ENCODE data around the gene CCS. TPM values are rescaled to one million over a fixed set of nuclear protein-coding genes. Genes with fewer than 3 reads are reported as not detected.
"Not testable (repeated sequence)": the region's sequence is repeated elsewhere in the genome, so short reads cannot be mapped to it uniquely, and the experiment has no call there.

Gene CCS
- total and polyA plus RNA-seq, 2 donors (not counting 1 experiment from before 2014, with no cell fraction given) = 87.8 to 174 TPM

DNA sequence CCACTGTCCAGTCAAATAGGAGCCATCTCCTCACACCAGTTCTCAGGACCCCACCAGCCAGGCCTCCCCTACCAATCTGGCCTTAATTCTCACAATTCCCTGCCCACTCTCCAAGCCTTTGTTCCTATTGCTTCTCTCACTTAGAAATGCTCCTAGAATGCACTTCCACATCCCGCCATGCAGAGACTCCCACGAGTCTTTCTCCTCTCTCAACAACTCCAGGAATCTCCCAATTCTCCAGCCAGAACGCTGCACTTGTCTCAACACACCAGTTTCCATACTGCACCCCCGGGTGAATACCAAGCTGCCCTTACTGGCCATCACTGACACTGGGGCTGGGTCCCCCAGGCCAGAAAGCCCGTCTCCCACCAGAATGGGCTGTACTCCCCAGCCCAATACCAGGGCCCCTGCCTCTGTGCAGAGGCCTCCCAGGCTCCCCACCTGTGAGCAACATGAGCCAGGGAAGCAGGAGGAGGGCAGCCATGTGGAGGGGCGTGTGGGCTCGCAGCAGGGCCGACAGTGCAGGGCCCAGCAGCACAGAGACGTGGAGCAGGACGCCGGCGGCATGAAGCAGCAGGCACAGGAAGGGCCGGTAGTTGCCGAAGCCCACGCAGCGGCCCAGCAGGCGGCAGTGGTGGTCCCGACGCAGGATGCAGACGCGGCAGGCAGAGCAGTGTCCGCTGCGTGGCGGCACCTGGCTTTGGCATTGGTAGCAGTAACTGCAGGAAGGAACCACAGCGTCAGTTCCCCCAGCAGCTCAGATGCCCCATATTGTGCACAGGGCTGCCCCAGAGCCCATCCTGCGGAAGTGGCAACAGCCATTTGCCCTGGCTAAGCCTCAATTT is 49.5 kb upstream of the CCS start:
- peak overlapping the region; percentile 84 for H3K4me3 Mint-ChIP-seq
- intact Hi-C loops (cut with micrococcal nuclease) = loop anchor here (1.0 kb wide), 1 partner anchor 135 kb away; no protein-coding TSS in a partner anchor
- no peak for TF ChIP-seq EZH2 (IDR thresholded peaks at IDR 0.05; ENCODE audit: borderline replicate concordance, insufficient read depth, low read depth, low read length, poor library complexity, severe bottlenecking)
- TF ChIP-seq, protein P1, sequence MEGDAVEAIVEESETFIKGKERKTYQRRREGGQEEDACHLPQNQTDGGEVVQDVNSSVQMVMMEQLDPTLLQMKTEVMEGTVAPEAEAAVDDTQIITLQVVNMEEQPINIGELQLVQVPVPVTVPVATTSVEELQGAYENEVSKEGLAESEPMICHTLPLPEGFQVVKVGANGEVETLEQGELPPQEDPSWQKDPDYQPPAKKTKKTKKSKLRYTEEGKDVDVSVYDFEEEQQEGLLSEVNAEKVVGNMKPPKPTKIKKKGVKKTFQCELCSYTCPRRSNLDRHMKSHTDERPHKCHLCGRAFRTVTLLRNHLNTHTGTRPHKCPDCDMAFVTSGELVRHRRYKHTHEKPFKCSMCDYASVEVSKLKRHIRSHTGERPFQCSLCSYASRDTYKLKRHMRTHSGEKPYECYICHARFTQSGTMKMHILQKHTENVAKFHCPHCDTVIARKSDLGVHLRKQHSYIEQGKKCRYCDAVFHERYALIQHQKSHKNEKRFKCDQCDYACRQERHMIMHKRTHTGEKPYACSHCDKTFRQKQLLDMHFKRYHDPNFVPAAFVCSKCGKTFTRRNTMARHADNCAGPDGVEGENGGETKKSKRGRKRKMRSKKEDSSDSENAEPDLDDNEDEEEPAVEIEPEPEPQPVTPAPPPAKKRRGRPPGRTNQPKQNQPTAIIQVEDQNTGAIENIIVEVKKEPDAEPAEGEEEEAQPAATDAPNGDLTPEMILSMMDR (IDR thresholded peaks at IDR 0.05) = peak; percentile 67
- Histone ChIP-seq H3K27ac (ENCODE audit: low read length in 2 of 2) (peak overlapping the region; percentile 61 to 91), H4K20me1 (ENCODE audit: control insufficient read depth, insufficient read depth, low read length, poor library complexity, severe bottlenecking) (no peaks in the 10 kb centered on the region), H3K4me1 (ENCODE audit: control insufficient read depth in 2 of 2, insufficient read depth in 2 of 2, low read length in 2 of 2) (peaks cover 26 to 34% of the 10 kb centered on the region in 2 donors), H3K79me2 (ENCODE audit: control insufficient read depth, insufficient read depth, low read length) (peaks cover 10% of the 10 kb centered on the region), H3K36me3 (replicated peaks in 1 of 2; ENCODE audit: control extremely low read depth in 1 of 2, control insufficient read depth in 1 of 2, extremely low read depth in 1 of 2, insufficient read depth in 2 of 2, low read length in 1 of 2) (peaks cover 0 to 27% of the 10 kb centered on the region in 2 experiments), H3K9ac (ENCODE audit: low read length) (peak overlapping the region; percentile 33), H3K27me3 (replicated peaks in 1 of 4; ENCODE audit: control extremely low read depth in 1 of 4, control insufficient read depth in 3 of 4, insufficient read depth in 4 of 4, low read length in 3 of 4) (no peaks in the 10 kb centered on the region), H3K4me3 (ENCODE audit: control extremely low read depth in 1 of 5, extremely low read depth in 1 of 5, insufficient read depth in 1 of 5, low read depth in 2 of 5, low read length in 4 of 5) (peak overlapping the region in 3 of 5 experiments; percentile 24 to 45 (median 27)), H3K4me2 (replicated peaks; ENCODE audit: low read depth, low read length, poor library complexity, severe bottlenecking) (peak overlapping the region; percentile 100), H2AFZ (ENCODE audit: insufficient read depth, low read depth, low read length, poor library complexity, severe bottlenecking) (peak overlapping the region; percentile 72), H3K9me3 (ENCODE audit: control extremely low read depth in 1 of 3, control insufficient read depth in 2 of 3, insufficient read depth in 1 of 3, low read length in 2 of 3) (no peaks in the 10 kb centered on the region)
- DNase-seq (peak; percentile 88), ATAC-seq (ENCODE audit: low read depth) (peak; percentile 59)
- peaks cover 42% of the 10 kb centered on the region for H3K4me1 Mint-ChIP-seq
- CTCF ChIA-PET = interaction anchor here (1.1 to 6.4 kb wide), 2 partner anchors 135 to 137 kb away, joined by 3 to 58 read pairs; partner anchors contain the start of gene RBM4B
- WGBS (ENCODE audit: insufficient coverage) = 19% methylated on average over 25 of the region's 26 CpGs
- no peaks in the 10 kb centered on the region for H3K27me3 Mint-ChIP-seq
- POLR2A ChIA-PET = no interaction called here
- no peaks in the 10 kb centered on the region for H3K9me3 Mint-ChIP-seq (ENCODE audit: insufficient read depth)
- H3K27ac Mint-ChIP-seq = peak overlapping the region; percentile 89

DNA sequence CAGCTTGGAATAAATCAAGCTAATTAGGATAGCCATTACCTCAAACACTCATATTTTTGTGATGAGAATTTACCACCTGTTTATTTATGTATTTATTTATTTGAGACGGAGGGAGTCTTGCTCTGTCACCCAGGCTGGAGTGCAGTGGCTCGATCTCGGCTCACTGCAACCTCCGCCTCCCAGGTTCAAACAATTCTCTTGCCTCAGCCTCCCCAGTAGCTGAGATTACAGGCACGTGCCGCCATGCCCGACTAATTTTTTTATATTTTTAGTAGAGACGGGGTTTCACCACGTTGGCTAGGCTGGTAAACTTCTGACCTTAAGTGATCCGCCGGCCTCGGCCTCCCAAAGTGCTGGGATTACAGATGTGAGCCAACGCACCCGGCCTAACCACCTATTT is 48.0 kb upstream of the CCS start:
- H3K4me1 Mint-ChIP-seq = peaks cover 42% of the 10 kb centered on the region
- ChIA-PET CTCF (interaction anchor here (1.1 to 6.4 kb wide), 4 partner anchors 93 to 138 kb away, joined by 3 to 58 read pairs (median 6); partner anchors contain the start of genes RBM4 and RBM4B), POLR2A (interaction anchor here (1.5 kb wide), 1 partner anchor 94 kb away, joined by 3 read pairs; no protein-coding TSS in a partner anchor)
- H3K4me2 ChIP-seq (replicated peaks; ENCODE audit: low read depth, low read length, poor library complexity, severe bottlenecking) = peak overlapping the region; percentile 100
- H3K79me2 ChIP-seq (ENCODE audit: control insufficient read depth, insufficient read depth, low read length); H3K27me3 ChIP-seq (replicated peaks in 1 of 4; ENCODE audit: control extremely low read depth in 1 of 4, control insufficient read depth in 3 of 4, insufficient read depth in 4 of 4, low read length in 3 of 4); H3K9me3 Mint-ChIP-seq (ENCODE audit: insufficient read depth); DNase-seq; ATAC-seq (ENCODE audit: low read depth); H4K20me1 ChIP-seq (ENCODE audit: control insufficient read depth, insufficient read depth, low read length, poor library complexity, severe bottlenecking); H3K9me3 ChIP-seq (ENCODE audit: control extremely low read depth in 1 of 3, control insufficient read depth in 2 of 3, insufficient read depth in 1 of 3, low read length in 2 of 3); intact Hi-C loops (cut with micrococcal nuclease); H3K27me3 Mint-ChIP-seq: not testable (repeated sequence)
- H3K9ac ChIP-seq (ENCODE audit: low read length) = peak overlapping the region; percentile 96
- peak overlapping the region; percentile 51 to 91 for H3K27ac ChIP-seq (ENCODE audit: low read length in 2 of 2)
- peaks cover 26 to 34% of the 10 kb centered on the region in 2 donors for H3K4me1 ChIP-seq (ENCODE audit: control insufficient read depth in 2 of 2, insufficient read depth in 2 of 2, low read length in 2 of 2)
- peak overlapping the region; percentile 95 for H3K4me3 Mint-ChIP-seq
- H3K36me3 ChIP-seq (replicated peaks in 1 of 2; ENCODE audit: control extremely low read depth in 1 of 2, control insufficient read depth in 1 of 2, extremely low read depth in 1 of 2, insufficient read depth in 2 of 2, low read length in 1 of 2) = peaks cover 0 to 20% of the 10 kb centered on the region in 2 experiments
- H2AFZ ChIP-seq (ENCODE audit: insufficient read depth, low read depth, low read length, poor library complexity, severe bottlenecking) = peak overlapping the region; percentile 83
- peak overlapping the region; percentile 89 for H3K27ac Mint-ChIP-seq
- WGBS (ENCODE audit: insufficient coverage) = 47% methylated on average over 3 of the region's 14 CpGs
- H3K4me3 ChIP-seq (ENCODE audit: control extremely low read depth in 1 of 5, extremely low read depth in 1 of 5, insufficient read depth in 1 of 5, low read depth in 2 of 5, low read length in 4 of 5) = peak overlapping the region; percentile 74 to 89 (median 83)

Data from B cell (primary cell).